OCI-M2 (cell line): Measurements from ENCODE around the gene TXNL4B.
A peak's percentile ranks its signal among the peaks of the same experiment; 100 is the strongest.

ENCODE experiments used
- DNase-seq: peaks from one replicate; lab custom pipeline; 2025; ENCODE audit not compliant: unreplicated experiment; lab: John Stamatoyannopoulos, UW

The TXNL4B gene

DNA sequence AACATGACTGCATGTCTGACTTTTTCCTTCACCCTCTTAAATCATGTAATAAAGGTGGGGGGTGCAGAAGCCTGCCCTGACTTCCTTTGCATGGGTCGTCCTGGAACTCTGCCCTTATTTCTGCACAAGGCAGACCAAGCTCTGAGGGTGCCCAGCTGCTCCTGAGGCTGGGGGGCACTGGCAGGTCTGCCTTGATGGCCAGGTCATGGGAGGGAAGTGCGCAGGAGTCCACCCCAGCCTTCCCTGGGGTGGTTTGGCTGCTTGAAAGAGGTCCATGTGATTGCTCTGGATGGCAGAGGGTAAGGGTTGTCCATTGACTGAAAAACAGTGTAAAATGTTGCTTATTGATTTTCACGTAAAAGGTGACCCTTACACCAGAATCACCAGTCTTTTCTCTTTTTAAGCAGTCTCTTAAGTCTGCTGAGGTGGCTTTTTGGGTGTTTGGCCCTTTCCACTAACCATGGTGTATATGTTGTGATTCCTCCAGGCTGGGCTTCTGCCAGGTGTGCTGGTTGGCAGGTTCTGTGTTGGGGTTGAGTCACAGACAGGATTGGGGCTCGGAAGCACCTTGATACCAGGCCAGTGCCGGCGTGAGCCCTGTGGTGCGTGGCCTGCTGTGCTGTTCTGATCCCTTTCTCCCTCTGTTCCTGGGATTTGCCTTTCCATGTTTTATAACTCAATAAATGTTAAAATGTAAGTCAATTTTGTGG is 19.6 kb upstream of the TXNL4B start:
- DNase-seq: no peak

DNA sequence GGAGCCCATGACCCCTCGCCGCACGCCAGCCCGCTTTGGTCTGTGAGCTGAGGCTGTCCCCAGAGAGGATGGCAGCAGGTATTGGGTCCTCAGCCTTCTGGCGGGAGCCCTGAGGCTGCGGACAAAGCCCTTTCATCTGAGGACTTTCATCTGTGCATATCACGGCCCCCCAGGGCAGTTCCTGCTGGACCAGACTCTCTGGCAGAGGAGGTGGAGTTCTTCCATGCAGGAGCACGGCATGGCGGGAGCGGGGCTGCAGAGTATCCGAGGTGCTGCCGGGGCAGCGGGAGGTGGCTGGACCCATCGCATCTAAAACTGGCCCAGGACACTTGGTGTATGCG is 19.0 kb upstream of the TXNL4B start:
- DNase-seq: no peak

- DNase-seq: no peak
Measured at GRCh38 chr16:72111657-72112451, 18.4 kb upstream of the TXNL4B start.

- no peak for DNase-seq
Measured at GRCh38 chr16:72110662-72111615, 17.5 kb upstream of the TXNL4B start.

- no peak for DNase-seq
Measured at GRCh38 chr16:72109966-72110530, 16.6 kb upstream of the TXNL4B start.

- DNase-seq: no peak
Measured at GRCh38 chr16:72109300-72109699, 15.9 kb upstream of the TXNL4B start.

GRCh38 chr16:72108353-72109102 is 15.1 kb upstream of the TXNL4B start:
- no peak for DNase-seq

DNA sequence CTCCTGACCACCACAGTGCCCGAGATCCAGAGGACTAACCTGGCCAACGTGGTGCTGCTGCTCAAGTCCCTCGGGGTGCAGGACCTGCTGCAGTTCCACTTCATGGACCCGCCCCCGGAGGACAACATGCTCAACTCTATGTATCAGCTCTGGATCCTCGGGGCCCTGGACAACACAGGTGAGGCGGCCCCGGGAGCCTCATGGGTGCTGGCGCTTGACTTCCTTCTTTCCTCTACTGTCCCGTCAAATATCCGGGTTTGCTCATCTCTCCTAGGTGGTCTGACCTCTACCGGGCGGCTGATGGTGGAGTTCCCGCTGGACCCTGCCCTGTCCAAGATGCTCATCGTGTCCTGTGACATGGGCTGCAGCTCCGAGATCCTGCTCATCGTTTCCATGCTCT is 14.0 kb upstream of the TXNL4B start:
- DNase-seq: no peak

- no peak for DNase-seq
Measured at GRCh38 chr16:72105978-72106377, 12.6 kb upstream of the TXNL4B start.

DNA sequence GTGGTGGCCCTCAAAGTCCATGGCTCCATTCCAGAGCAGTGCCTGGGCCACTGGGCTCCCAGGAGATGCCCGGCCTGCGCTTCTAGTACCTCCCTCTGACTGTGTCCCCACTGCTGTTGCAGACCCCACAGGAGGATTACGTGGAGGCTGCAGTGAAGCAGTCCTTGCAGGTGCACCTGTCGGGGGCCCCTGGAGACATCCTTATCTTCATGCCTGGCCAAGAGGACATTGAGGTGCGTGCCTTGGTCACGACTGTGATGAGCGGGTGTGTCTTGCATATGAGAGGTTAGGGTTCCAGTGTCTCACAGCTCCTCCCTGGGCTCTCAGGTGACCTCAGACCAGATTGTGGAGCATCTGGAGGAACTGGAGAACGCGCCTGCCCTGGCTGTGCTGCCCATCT is 11.5 kb upstream of the TXNL4B start:
- DNase-seq: no peak

DNA sequence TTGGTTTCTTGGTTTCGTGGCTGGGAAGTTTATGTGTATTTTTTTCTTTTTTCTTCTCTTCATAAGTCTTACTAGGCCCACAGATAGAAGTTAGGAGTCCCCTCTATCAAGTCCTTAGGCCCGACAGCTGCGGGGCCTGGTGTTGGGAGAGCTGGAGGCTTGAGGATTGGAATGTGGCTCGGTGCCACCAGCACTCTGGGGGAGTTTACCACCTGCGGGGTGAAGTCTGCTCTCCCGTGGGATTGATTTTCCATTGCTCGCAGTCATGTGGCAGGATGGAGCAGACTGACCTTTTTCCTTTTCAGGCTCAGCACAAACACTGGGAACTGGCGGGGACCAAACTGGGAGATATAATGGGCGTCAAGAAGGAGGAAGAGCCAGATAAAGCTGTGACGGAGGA is 7.8 kb upstream of the TXNL4B start:
- DNase-seq: no peak

DNA sequence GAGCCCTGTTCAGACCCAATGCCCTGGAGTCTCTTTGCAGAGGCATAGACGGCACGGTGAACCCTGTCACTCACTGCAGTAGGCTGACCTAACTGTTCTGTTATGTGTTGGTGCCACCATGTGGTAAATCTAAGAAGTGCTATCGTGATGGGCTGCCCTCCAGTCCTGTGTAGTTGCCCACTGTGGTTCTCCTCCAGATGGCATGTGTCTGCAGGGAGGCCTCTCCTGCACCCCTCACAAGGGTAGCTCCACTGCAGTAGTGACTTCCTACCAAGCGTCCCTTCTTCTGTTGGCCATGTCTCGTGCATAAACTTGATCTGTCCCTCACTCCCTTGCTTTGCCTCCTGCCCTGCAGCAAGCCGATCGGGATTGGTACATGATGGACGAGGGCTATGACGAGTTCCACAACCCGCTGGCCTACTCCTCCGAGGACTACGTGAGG is 6.0 kb upstream of the TXNL4B start:
- DNase-seq: peak; percentile 12

GRCh38 chr16:72098936-72099335 is 5.5 kb upstream of the TXNL4B start:
- no peak for DNase-seq

- no peak for DNase-seq
Measured at GRCh38 chr16:72094266-72094610, 818 bp upstream of the TXNL4B start.

DNA sequence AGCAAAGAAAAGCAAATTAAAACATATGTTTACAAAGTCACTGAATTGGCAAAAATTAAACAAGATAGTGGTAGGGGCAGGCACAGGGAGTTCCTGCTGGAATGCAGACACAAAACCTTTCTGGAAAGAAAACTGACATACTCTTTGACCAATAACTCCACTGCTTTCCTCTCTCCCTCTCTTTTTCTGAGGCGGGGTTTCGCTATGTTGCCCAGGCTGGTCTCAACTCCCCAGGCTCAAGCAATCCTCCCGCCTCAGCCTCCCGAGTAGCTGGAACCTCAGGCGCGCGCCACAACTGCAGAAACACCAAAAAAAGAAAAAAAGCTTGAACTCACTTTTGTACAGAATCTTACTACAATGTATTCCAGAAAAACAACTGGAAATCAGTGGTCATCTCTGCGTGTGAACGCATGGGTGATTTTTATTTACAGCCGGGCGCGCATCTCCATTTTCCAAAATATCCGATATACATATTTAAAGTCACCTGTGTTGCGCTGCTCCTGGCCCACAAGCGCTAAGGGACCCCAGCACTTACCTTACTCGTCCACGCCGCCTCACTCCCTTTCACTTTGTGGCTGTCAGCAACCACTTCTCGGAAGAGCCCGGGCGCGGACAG is 480 bp downstream of the TXNL4B start:
- no peak for DNase-seq

DNA sequence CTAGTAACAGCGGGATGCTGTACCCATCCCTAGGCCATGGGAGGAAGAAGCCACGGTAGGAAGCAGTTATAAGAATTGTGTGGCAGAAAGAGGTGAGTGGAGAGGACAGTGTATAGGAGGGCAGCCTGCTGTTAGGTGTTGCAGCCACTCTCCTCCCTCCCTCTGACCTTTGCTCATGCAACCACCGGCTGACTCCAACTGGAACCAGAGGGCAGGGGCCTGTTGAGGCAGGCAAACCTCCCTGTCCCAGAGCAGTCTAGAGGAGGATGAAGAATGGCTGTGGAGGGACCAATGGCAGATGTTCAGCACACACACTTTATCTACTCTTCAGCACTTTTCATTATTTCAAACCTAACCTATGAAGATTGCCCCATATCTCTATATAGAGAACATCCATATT is 2.2 kb downstream of the TXNL4B start:
- DNase-seq: no peak

GRCh38 chr16:72085002-72085401 is 8.4 kb downstream of the TXNL4B start:
- no peak for DNase-seq

GRCh38 chr16:72084445-72084844 is 9.0 kb downstream of the TXNL4B start:
- DNase-seq: no peak

DNA sequence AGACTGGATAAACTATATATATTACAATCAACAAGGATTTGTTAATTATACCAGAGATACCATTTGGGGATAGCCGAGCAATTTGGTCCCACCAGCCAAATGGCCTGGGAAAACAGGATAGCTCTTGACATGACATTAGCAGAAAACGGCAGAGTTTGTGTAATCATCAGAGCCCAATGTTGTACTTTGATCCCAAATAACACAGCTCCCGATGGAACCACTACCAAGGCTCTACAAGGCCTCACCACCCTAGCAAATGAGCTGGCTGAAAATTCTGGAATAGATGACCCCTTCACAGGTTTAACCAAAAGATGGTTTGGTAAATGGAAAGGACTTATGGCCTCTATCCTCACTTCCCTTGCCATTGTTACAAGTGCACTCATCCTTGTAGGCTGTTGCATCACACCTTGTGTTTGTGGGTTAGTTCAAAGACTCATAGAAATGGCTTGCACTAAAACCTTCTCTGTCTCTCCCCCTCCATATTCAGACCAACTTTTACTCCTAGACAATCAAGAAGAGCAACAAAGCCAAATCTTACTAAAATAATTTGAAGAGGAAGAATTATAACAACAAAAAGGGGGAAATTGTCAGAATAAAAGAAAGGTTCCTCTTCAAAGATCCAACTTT is 9.5 kb downstream of the TXNL4B start:
- DNase-seq: no peak
